GM18870 (cell line): ENCODE measurements around the gene TRIM62.
"Not testable (repeated sequence)": the region's sequence is repeated elsewhere in the genome, so short reads cannot be mapped to it uniquely, and the experiment has no call there.

Source experiments
- ATAC-seq: cut with Tn5 transposase; IDR thresholded peaks from one replicate; pipeline ENCODE4 v1.9.1; 2021; ENCODE audit warnings: moderate library complexity; ENCODE audit not compliant: unreplicated experiment

TRIM62 gene

GRCh38 chr1:33111965-33112364 lies 69.9 kb downstream of the TRIM62 start:
- no peak for ATAC-seq

- no peak for ATAC-seq
Observed at GRCh38 chr1:33110477-33110876, 71.4 kb downstream of the TRIM62 start.

- ATAC-seq = not testable (repeated sequence)
Observed at GRCh38 chr1:33100119-33100415, 81.8 kb downstream of the TRIM62 start.

GRCh38 chr1:33099290-33100118 lies 82.3 kb downstream of the TRIM62 start:
- ATAC-seq = peak; percentile 52

GRCh38 chr1:33098371-33098770 lies 83.5 kb downstream of the TRIM62 start:
- no peak for ATAC-seq

GRCh38 chr1:33097762-33098161 lies 84.1 kb downstream of the TRIM62 start:
- ATAC-seq = no peak

GRCh38 chr1:33097137-33097611 lies 84.7 kb downstream of the TRIM62 start:
- no peak for ATAC-seq

- no peak for ATAC-seq
Observed at GRCh38 chr1:33096363-33097005, 85.4 kb downstream of the TRIM62 start.
